BE2C (cell line): ENCODE results near the gene GCN1.

Source experiments
- DNase-seq: peaks from one replicate; pipeline ENCODE4 v3.0.0-alpha.2; 2020
- H3K27me3 ChIP-seq: fragments of 250-450 bp; sonication (Bioruptor Pico); 2 replicates; pipeline ENCODE4 v1.5.1; 2020; ENCODE audit warnings: mild to moderate bottlenecking
- H3K36me3 ChIP-seq: fragments of 250-450 bp; sonication (Bioruptor Pico); 2 replicates; pipeline ENCODE4 v1.5.1; 2020; ENCODE audit warnings: mild to moderate bottlenecking
- H3K4me1 ChIP-seq: fragments of 250-450 bp; sonication (Bioruptor Pico); 2 replicates; pipeline ENCODE4 v1.5.1; 2020
- H3K4me3 ChIP-seq: 2 replicates; pipeline ENCODE4 v1.5.1; 2011; ENCODE audit warnings: low read depth, low read length
- H3K9me3 ChIP-seq: fragments of 250-450 bp; sonication (Bioruptor Pico); 2 replicates; pipeline ENCODE4 v1.5.1; 2020
- CTCF ChIP-seq: IDR thresholded peaks from 2 replicates; pipeline ENCODE4 v1.5.1; 2012; ENCODE audit warnings: mild to moderate bottlenecking, low read depth, low read length

Gene GCN1

GRCh38 chr12:120175537-120175936, 19.0 kb downstream of the GCN1 start:
- Histone ChIP-seq H3K4me3 (no peak overlapping the region), H3K9me3 (no peaks in the 10 kb centered on the region), H3K27me3 (no peaks in the 10 kb centered on the region), H3K36me3 (peaks cover 99% of the 10 kb centered on the region), H3K4me1 (no peaks in the 10 kb centered on the region)
- no peak for TF ChIP-seq CTCF
- DNase-seq: no peak

GRCh38 chr12:120175062-120175461, 19.5 kb downstream of the GCN1 start:
- no peaks in the 10 kb centered on the region for H3K27me3 ChIP-seq
- H3K9me3 ChIP-seq: no peaks in the 10 kb centered on the region
- TF ChIP-seq CTCF: no peak
- peaks cover 99% of the 10 kb centered on the region for H3K36me3 ChIP-seq
- H3K4me1 ChIP-seq: no peaks in the 10 kb centered on the region
- no peak overlapping the region for H3K4me3 ChIP-seq
- DNase-seq: no peak

- Histone ChIP-seq H3K4me1 (no peaks in the 10 kb centered on the region), H3K27me3 (no peaks in the 10 kb centered on the region), H3K9me3 (no peaks in the 10 kb centered on the region), H3K4me3 (no peak overlapping the region), H3K36me3 (peaks cover 93% of the 10 kb centered on the region)
- no peak for DNase-seq
- TF ChIP-seq CTCF: no peak
Measured at GRCh38 chr12:120172053-120172452, 22.5 kb downstream of the GCN1 start.

- Histone ChIP-seq H3K4me3 (no peak overlapping the region), H3K9me3 (no peaks in the 10 kb centered on the region), H3K4me1 (no peaks in the 10 kb centered on the region), H3K27me3 (no peaks in the 10 kb centered on the region), H3K36me3 (peaks cover 86% of the 10 kb centered on the region)
- no peak for TF ChIP-seq CTCF
- no peak for DNase-seq
Measured at GRCh38 chr12:120170631-120171030, 23.9 kb downstream of the GCN1 start.

GRCh38 chr12:120169946-120170345, 24.6 kb downstream of the GCN1 start:
- TF ChIP-seq CTCF: no peak
- Histone ChIP-seq H3K36me3 (peaks cover 86% of the 10 kb centered on the region), H3K27me3 (no peaks in the 10 kb centered on the region), H3K4me3 (no peak overlapping the region), H3K9me3 (no peaks in the 10 kb centered on the region), H3K4me1 (no peaks in the 10 kb centered on the region)
- DNase-seq: no peak

GRCh38 chr12:120168337-120168736, 26.2 kb downstream of the GCN1 start:
- H3K27me3 ChIP-seq: no peaks in the 10 kb centered on the region
- H3K36me3 ChIP-seq: peaks cover 81% of the 10 kb centered on the region
- no peak for DNase-seq
- no peak for TF ChIP-seq CTCF
- no peaks in the 10 kb centered on the region for H3K4me1 ChIP-seq
- no peaks in the 10 kb centered on the region for H3K9me3 ChIP-seq
- H3K4me3 ChIP-seq: no peak overlapping the region
